ENCODE measurements around the gene MAPT. TPM values are rescaled to one million over a fixed set of nuclear protein-coding genes. Genes with fewer than 3 reads are reported as not detected.

MAPT gene
- total RNA-seq = under 1 TPM; 0.34 to 0.46 TPM

- ChIA-PET CTCF (interaction anchor here (0.5 to 2.0 kb wide), 5 partner anchors 14 to 249 kb away, joined by 3 to 15 read pairs (median 3); no protein-coding TSS in a partner anchor), POLR2A (no interaction called here)
These were observed at the start of gene MAPT for GRCh38 chr17:45894022-45894784. MAPT (plus strand) TSS chr17:45894554; CDS start chr17:45962338, 67,784 bp downstream.

- ChIA-PET POLR2A (no interaction called here), CTCF (no interaction called here)
These were observed 49.5 kb upstream of the MAPT start, which contains the start of gene SPPL2C for GRCh38 chr17:45844695-45845375. SPPL2C (plus strand) TSS chr17:45844881; CDS start chr17:45844907, 26 bp downstream.

DNA sequence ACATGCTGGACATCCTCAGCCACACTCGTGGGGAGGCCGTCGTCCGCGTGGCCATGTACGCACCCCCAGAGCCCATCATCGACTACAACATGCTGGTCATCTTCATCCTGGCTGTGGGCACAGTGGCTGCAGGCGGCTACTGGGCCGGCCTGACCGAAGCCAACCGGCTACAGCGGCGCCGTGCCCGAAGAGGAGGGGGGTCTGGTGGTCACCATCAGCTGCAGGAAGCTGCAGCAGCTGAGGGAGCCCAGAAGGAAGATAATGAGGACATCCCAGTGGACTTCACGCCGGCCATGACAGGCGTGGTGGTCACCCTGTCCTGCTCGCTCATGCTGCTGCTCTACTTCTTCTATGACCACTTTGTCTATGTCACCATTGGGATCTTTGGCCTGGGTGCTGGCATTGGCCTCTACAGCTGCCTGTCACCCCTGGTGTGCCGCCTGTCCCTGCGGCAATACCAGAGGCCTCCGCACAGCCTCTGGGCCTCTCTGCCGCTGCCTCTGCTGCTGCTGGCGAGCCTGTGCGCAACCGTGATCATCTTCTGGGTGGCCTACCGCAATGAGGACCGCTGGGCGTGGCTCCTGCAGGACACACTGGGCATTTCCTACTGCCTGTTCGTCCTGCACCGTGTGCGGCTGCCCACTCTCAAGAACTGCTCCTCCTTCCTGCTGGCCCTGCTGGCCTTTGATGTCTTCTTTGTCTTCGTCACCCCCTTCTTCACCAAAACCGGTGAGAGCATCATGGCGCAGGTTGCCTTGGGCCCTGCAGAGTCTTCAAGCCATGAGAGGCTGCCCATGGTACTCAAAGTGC is 48.8 kb upstream of the MAPT start:
- POLR2A ChIA-PET = no interaction called here
- CTCF ChIA-PET = no interaction called here

GRCh38 chr17:45846223-45846622 is 48.1 kb upstream of the MAPT start:
- ChIA-PET CTCF (no interaction called here), POLR2A (no interaction called here)

- POLR2A ChIA-PET = no interaction called here
- CTCF ChIA-PET = no interaction called here
These were observed 47.7 kb upstream of the MAPT start for GRCh38 chr17:45846646-45847045.

DNA sequence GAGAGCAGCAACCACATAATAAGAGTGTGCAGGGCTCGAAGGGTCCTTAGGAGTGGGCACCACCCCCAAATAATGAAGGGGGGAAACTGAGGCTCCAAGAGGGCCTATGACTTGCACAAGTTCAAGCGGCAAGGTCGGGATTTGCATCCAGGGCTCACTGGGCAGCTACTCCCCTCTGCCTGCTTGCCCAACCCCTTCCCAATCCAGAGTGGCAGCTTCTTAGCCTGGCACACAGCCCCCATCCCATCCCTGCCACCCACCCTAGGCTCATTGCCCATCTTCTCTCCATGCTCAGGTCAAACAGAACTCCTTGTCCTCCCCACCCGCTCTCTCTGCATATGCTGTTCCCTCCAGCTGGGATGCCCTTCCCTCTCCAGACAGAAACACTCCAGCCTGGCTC is 47.3 kb upstream of the MAPT start:
- POLR2A ChIA-PET = no interaction called here
- CTCF ChIA-PET = no interaction called here

- CTCF ChIA-PET = no interaction called here
- POLR2A ChIA-PET = no interaction called here
These were observed 46.6 kb upstream of the MAPT start for GRCh38 chr17:45847747-45848146.

- ChIA-PET POLR2A (no interaction called here), CTCF (no interaction called here)
These were observed 45.9 kb upstream of the MAPT start for GRCh38 chr17:45848405-45848804.

- ChIA-PET POLR2A (no interaction called here), CTCF (no interaction called here)
These were observed 45.4 kb upstream of the MAPT start for GRCh38 chr17:45848868-45849535.

- POLR2A ChIA-PET = no interaction called here
These were observed 44.8 kb upstream of the MAPT start for GRCh38 chr17:45849536-45849990.

DNA sequence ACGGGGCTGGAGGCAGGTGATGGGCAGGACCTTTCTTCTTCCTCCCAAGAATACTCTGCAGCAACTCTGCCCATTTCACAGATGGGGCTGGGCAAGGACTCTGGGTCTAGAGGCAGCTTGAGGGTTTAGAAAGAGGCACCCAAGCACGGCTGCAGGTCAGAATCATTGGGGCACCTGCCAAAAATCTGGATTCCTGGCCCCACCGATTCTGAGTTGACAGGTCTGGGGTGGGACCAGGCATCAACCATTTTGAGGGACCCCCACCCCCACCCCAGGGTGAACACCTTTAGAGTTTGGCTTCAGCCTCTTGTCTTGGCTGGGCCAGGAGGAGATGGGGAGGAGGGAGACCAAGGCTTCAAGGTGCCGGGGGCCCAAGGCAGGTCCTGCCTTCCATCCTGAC is 44.3 kb upstream of the MAPT start:
- POLR2A ChIA-PET = no interaction called here
- CTCF ChIA-PET = interaction anchor here (0.8 kb wide), 1 partner anchor 1230 kb away, joined by 3 read pairs; no protein-coding TSS in a partner anchor

More at GRCh38 chr17:45849536-45849990, 44.8 kb upstream of the MAPT start:
- CTCF ChIA-PET = interaction anchor here (0.8 kb wide), 1 partner anchor 1230 kb away, joined by 3 read pairs; no protein-coding TSS in a partner anchor

DNA sequence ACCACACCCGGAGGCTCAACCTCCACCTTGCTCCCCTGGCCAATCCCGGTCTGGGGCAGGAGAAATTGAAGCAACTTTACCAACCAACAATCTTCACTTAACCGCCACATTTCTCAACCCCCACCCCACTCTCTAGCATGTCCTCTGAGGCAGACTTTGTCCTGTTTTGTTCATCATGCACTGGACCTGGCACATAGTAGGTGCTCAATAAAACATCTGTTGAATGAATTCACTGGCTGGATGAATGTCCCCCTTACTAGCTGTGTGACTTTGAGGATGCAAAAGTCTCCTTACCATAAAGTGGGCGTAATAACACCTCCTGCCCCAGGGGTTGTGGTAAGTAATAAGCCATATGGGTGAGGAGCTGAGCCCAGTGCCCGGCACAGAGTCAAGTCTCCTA is 43.9 kb upstream of the MAPT start:
- POLR2A ChIA-PET = no interaction called here
- CTCF ChIA-PET = interaction anchor here (0.8 to 1.2 kb wide), 2 partner anchors 39 to 1231 kb away, joined by 3 read pairs; no protein-coding TSS in a partner anchor

- POLR2A ChIA-PET = no interaction called here
- CTCF ChIA-PET = interaction anchor here (1.2 to 1.7 kb wide), 3 partner anchors 19 to 214 kb away, joined by 3 to 6 read pairs (median 4); no protein-coding TSS in a partner anchor
These were observed 43.3 kb upstream of the MAPT start for GRCh38 chr17:45851022-45851421.

DNA sequence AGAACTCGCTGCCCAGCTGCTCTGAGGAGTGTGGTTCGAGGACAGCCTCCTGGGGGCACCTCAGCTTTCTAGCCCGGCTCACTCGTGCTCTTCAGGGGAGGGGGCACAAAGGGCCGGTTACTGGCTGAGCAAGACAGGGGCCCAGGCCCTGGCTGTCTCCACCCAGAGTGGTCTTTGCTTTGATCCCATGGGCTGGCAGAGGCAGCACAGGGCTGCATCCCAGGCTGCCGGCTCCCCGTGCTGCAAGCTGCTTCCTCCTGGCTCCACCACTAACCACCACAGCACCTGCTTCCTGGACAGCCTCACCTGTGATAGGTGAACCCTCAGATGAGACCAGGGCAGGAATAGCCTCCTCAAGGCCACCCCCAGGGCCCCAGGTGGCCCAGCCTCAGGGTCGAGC is 42.9 kb upstream of the MAPT start:
- ChIA-PET CTCF (interaction anchor here (1.2 to 2.4 kb wide), 4 partner anchors 20 to 214 kb away, joined by 3 to 9 read pairs (median 5); no protein-coding TSS in a partner anchor), POLR2A (no interaction called here)

DNA sequence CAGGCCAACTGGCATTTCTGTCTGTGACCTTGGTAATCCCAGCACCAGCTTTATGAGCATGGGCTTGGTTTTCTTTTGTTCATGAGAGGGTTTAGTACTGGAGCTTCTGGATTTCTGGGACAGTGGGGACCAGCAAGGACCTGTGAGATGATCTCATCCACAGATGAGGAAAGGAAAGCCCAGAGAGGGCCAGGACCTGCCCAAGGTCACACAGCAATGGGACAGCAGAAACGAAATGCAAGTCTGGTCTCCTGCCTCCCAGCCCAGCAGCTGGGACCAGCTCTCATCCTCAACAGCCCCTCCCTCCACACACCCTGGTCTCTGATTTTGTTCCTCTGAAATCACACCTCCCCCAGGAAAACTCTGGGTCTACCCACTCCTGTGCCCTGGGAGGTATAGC is 42.5 kb upstream of the MAPT start:
- ChIA-PET POLR2A (no interaction called here), CTCF (interaction anchor here (0.7 to 2.4 kb wide), 6 partner anchors 13 to 215 kb away, joined by 3 to 9 read pairs (median 4); no protein-coding TSS in a partner anchor)

DNA sequence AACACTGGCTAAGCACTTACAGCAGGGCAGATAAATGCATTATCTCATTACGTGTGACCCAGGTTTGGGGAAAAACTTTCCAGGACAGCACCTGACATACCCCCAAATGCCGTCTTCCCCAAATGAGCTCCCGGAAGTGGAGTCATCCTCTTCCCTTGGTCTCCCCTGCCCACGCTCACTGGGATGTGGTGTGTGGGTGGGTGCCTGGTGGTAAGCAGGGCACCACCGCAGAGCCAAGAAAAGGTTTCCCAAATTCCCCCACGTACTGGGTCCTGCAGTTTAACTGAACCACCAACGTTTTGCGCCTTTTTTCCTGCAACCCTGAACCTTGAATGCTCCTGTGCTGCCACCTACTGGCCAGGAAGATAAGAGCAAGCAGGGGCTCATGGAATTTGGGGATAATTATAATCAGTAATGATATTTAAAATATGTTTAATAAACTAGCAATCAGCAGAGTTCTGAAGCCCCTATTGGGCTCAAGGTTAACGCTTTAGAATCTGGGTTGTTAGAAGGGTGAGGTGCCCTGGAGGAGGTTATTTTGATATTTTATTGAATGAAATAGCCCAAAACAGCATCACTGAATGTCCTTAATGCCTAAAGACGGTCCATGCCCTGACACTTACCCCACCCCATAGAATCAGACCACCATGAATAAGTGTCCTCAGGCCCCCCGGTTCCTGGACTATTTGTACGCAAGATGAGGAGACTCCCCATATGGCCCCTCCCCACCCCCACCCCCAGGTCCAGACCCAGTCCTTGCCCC is 41.6 kb upstream of the MAPT start:
- CTCF ChIA-PET = interaction anchor here (0.7 to 2.4 kb wide), 5 partner anchors 13 to 215 kb away, joined by 3 to 9 read pairs (median 4); no protein-coding TSS in a partner anchor

DNA sequence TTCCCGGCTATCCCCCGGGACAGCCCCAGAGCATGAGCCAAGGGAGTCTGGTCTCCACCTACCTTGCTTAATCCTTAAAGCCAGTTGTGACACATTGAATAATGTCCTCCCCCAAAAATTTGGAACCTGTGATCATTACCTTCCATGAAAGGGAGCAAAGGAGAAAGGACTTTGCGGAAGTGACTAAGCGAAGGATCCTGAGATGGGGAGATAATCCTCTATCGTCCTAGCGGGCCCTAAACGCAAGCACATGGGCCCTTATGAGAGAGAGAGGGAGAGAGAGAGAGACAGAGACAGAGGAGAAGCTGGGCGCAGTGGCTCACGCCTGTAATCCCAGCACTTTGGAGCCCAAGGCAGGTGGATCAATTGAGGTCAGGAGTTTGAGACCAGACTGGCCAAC is 40.1 kb upstream of the MAPT start:
- ChIA-PET CTCF (no interaction called here), POLR2A (no interaction called here)

More for the DNA sequence above, 41.6 kb upstream of the MAPT start:
- POLR2A ChIA-PET = no interaction called here

- CTCF ChIA-PET = no interaction called here
- POLR2A ChIA-PET = no interaction called here
These were observed 38.5 kb upstream of the MAPT start for GRCh38 chr17:45855691-45856336.

Measured in activated CD8-positive, alpha-beta memory T cell treated with anti-CD3 and anti-CD28 coated beads for 36 hours (primary cell).